HT-29 (cell line): Measurements from ENCODE around the gene MUC6. TPM values are rescaled to one million over a fixed set of nuclear protein-coding genes. Genes with fewer than 3 reads are reported as not detected.
A peak's percentile ranks its signal among the peaks of the same experiment; 100 is the strongest.
"Not testable (repeated sequence)": the region's sequence is repeated elsewhere in the genome, so short reads cannot be mapped to it uniquely, and the experiment has no call there.

ENCODE experiments used
- DNase-seq: peaks from one replicate; pipeline ENCODE4 v3.0.0-alpha.2; 2015; ENCODE audit warnings: low spot score
- total RNA-seq: library from RNA; depleted of rRNA; stranded (reverse); fragments of >200 nt; shearing (Covaris generic); gene quantifications from 2 replicates; pipeline ENCODE4 v1.2.3, GENCODE V29; 2014

MUC6 gene
- total RNA-seq, 1 experiment from 2014 or later = 0.31 TPM

DNA sequence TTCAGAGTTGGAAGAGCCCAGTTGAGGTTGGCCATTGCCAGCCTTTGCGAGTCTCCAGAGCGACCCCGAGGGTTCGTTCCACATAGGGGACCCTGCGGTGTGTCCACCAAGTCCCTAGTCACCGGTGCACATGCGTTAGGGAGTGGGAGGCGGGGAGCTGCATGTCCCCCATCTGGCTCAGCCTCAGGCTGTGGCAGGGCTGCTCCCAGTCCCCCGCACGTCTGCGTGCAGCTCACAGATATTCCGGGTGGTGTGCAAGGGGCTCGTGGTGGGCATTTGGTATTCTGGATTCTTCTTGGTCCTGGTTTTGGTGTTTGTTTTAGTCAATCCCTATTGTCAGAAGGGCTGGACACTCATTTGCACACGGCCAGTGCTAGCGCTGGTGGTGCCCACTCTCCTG is 48.8 kb downstream of the MUC6 start:
- DNase-seq = no peak

DNA sequence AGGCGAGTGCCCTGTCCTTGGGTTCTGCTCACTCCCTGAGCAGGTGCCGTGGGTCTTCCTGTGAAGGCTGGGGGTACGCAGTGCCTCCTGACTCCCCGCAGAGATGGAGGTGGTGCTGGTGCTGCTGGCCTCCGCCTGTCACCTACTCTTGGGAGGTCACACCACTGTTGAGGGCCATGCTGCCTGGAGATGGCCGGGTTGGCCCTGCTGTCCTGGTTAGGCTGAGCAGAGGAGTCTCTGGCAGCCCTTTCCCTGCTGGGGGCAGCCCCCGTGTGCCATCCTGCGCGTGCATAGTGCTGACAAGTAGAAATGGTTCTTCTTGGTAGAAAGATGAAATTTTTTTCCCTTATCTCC is 49.6 kb downstream of the MUC6 start:
- no peak for DNase-seq

DNA sequence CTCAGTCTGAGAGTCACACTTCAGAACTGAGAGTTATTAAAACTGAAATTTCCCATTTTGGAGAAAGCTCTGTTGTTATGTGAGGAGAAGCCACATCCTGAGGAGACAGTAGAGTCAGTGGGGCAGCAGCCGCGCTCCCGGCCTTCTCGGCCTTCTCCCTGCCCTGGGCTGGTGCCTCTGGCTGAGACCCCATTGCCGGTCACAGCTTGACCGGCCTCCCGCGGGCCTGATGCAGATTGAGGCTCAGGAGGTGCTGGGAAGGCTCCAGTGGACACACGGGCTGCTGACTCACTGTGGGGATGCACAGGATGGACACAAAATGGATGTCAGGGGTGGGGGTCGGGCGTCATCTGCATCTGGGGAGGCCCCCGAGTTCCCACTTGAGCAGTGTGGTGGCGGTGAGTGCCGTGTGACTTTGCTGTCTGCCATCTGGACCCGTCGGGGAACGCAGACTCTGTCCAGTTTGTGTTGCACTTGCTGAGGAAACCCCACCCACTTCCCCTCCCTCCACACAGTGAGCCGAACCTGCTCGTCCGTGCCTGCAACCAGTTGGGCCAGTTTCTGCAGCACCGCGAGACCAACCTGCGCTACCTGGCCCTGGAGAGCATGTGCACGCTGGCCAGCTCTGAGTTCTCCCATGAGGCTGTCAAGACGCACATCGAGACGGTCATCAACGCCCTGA is 50.1 kb downstream of the MUC6 start:
- peak; percentile 61 for DNase-seq

DNA sequence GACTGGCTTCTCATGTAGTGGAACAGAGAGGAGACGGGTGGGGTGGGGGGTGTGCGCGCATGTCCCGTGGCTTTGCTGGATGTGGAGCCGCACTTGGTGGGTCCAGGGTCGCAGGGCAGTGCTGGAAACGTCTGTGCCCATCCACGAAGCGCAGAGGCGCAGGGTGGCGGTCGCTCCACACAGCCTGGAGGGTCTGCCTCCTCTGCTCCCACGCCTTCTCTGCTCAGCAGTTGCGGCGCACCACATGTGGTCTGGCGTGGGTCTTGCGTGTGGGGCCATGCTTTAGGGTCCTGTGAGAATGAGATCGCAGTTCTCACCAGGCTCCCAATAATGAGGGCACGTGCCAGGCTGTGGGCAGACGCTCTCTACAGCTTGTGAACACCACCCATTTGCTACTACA is 50.7 kb downstream of the MUC6 start:
- no peak for DNase-seq

DNA sequence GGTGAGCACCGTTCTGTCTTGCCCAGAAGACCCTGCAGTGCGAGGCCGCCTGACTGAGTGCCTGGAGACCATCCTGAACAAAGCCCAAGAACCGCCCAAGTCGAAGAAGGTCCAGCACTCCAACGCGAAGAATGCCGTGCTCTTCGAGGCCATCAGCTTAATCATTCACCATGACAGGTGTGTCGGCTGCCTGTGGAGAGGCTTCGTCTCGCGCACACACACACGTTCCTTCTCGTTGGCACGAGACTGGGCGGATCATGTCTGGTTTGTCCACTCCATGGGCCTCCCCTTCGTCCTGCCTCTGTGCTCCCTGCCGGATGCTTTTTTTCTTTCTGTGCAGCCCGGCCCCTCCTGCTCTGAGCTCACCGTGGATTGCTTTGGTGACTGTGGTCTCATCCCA is 51.1 kb downstream of the MUC6 start:
- DNase-seq = no peak

DNA sequence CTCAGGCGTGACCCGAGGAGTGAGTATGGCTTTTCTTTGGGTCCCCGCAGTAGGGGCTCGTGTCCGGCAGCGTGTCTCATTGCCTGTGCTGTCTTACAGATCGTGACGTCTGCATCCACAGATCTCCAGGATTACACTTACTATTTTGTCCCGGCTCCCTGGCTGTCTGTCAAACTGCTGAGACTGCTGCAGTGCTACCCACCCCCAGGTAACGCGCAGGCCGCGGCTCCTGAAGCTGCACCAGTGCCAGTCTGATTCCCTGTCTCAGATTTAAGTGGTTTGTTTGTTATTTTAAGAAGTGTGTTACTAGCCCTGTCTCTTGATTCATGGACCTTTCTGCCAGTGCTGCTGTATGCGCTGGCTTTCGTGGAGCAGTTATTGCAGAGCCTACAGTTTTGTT is 52.0 kb downstream of the MUC6 start:
- no peak for DNase-seq

DNA sequence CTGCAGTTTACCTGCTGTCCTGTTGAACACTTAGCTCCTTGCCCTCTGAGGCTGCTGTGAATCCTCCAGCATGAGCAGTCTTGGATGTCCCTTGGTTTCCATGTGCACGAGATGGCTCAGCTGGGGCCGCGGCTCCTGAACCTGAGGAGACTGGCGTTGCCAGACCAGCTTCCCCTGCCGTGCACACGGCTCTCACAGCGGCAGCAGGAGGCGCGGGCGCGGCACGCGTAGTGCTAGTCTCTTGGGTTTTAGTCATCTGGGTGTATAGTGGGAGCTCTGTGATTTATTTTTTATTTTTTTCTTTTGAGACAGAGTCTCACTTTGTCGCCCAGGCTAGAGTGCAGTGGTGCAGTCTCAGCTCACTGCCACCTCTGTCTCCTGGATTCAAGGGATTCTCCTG is 54.8 kb downstream of the MUC6 start:
- no peak for DNase-seq

DNA sequence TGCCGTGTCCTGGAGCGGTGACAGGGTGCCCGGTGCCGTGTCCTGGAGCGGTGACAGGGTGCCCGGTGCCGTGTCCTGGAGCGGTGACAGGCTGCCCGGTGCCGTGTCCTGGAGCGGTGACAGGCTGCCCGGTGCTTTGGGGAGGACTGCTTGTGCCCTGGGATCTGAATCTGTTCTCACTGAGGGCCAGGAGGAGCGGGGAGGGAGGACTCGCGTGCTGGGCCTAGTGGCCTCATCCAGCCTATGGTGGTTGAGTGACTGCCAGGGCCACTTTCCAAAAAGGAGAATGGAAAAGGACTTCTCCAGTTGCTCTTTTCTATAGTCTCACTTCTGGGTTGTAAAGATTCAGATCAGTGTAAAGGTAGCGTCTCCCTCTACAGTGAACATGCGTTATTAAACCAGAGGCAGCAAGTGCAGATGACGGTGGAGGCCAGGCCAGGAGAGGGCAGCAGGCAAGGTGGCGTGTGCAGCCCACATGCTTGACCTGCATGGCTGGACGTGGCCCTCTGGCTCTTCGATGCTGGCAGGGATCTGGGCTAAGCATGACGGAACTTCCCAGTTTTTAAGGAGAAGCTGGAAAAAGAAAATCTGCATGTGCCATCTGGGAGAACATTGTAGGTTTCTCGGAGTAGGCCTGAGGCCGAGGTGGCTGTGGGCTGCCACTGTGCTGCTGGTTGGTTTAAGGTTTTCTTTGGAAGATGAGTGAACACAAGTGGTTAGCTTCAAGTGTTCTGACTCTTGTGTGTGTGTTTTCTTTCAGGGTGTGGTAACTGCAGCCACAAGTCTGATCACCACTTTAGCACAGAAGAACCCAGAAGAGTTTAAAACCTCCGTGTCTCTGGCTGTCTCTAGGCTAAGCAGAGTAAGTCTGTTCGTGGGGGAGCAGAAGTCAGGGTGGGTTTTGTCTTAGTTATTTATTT is 55.8 kb downstream of the MUC6 start:
- no peak for DNase-seq

DNA sequence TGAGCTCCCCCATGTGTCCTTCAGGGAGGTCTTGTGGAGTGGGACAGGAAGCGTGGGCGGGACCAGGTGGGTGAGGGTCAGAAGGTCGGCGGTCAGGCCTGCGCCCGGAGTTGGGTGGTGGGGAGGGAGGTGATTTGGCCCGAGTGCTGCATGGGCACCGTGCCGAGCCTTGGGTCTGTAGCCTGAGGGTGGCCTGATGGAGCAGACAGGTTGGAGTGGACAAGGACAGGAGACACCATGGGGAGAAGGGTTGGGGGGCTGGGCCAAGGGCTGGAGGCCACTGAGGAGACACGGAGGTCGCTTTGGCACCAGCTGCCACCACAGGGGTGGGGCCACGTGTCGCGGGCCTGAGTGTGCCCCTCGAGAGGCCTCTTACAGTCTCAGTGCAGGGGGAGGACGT is 57.7 kb downstream of the MUC6 start:
- DNase-seq = no peak

DNA sequence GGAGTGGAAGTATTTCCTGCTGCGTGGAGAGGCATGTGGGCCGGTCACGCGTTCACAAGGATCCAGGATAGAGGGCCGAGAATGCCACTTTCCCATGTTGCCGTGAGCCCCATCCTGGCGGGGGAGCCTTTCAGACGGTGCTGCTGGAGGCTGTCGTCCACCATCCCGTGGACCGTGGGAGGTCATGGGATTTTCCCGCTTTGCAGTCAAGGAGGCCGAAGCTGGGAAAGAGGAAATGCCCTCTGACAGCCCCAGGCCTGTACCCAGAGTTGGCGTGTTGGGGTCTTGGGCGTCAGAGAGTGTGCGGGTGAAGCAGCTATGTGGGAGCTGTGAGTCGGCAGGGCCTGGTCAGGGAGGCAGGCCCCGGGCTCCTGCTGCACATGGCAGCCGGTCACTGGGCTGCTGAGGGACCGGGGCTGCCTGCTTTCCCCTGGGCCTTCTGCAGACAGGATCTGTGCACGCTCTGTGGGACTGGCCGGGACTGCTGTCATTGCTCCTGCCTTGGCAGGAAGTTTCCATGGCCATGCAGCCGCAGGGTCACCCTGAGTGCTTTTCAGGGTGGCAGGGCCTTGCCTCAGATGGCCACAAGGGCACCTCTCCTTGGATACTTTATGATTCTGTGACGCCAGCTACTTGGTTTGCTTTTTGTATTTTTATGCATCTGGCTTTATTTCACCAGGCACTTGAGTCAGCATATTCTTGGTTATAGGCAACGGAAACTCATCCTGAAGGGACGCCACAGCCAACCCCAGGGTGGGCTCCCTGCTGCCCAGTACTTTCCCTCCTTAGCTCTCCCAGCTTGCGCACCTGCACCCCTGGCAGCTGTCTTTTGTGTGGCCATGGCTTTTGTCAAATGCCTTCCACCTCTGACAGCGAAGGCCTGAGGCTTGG is 58.4 kb downstream of the MUC6 start:
- DNase-seq = no peak

DNA sequence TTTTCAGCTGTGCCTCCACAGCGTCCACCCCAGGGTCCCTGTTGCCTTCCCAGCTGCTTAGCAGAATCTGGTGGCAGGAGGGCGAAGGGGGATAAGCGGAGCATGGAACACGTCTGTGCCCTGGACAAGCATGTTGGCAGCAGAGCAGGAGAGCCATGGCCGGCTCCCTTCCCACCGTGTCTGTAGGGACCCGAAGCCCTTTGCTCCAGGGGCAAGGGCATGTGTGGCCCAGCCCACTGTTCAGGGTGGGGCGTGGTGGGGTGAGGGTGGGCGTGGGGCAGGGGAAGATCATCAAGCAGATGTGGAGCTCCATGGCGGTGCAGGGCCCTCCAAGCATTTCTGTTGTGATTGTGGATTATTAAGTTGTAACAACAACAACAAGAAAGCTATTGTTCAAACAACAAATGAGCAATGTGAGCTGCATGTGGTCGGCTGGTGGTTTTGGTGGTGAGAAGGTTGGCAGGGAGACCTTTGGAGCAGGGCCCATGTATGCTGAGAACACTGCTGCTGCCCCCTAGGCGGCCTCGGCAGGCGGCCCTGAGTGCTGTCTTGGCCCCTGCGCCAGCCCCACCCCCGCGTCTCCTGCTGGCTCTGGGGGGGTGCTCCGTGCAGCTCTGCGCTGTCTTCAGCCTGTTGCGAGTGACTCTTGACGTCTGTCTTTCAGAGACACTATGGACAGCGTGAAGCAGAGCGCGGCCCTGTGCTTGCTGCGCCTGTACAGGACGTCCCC is 59.9 kb downstream of the MUC6 start:
- DNase-seq = no peak

DNA sequence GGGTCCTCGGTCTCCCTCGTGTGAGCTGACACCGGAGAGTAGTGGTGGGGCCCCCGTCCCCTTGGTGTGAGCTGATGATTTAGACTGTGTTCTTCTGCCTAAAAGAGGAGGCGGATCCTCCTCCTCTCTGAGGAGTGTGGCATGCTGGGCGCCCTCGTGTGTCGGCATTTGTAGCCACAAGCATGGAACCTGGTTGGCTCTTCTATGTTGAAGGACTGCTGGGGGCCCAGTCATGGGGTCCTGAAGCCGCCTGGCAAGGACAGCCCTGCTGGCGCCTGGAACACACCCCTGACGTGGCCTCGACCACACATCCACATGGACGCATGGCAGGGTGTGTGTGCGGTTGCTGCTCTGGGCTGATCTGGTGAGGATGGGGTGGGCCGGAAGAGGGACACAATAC is 60.7 kb downstream of the MUC6 start:
- DNase-seq = peak; percentile 47

DNA sequence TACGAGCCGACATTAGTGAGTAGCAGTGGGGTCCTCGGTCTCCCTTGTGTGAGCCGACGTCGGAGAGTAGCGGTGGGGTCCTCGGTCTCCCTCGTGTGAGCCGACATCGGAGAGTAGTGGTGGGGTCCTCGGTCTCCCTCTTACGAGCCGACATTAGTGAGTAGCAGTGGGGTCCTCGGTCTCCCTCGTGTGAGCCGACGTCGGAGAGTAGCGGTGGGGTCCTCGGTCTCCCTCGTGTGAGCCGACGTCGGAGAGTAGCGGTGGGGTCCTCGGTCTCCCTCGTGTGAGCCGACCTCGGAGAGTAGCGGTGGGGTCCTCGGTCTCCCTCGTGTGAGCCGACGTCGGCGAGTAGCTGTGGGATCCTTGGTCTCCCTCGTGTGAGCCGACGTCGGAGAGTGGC is 61.1 kb downstream of the MUC6 start:
- DNase-seq = not testable (repeated sequence)

DNA sequence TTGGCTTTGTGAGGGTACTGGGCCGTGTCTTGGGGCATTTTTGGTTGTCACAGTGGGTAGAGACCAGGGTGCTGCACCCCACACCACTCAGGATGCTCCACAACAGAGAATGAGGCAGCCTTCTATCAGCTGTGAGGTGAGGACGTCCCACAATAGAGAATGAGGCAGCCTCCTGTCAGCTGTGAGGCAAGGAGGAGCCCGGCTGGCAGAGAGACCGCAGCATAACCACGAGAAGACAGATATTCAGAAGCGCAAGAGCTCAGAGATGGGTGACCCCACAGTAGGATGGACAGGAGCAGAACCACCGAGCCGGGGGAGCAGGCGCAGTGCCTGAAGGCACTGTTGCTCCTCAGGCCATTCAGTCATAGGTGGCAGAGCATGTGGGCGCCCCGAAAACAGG is 63.3 kb downstream of the MUC6 start:
- no peak for DNase-seq

DNA sequence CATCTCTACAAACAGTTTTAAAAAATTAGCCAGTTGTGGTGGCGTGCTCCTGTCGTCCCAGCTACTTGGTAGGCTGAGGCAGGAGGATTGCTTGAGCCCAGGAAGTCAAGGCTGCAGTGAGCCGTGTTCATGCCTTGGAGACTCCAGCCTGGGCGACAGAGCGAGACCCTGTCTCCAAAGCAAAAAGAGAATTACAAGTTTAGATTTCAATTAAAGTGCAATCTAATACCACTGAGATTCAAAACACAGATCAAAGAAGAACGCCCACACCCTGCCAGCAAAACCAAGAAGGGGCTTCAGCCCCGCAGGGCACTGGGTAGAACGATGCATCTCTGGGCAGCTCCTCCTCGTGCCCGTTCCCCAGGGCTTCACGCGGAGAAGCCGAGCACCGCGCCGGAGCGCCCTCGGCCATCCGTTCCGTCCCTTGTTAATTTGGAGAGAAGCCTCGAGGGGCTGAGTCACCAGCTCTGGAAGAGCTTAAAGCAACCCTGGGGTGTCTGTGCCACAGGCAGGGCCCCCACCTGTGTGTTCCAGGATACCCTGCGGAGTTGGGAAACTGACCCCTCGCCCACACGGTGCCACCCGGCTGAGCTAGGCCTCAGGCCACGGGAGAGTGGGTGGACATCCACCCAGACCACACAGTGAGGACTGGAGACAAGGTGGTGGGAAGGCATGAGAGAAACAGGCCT is 63.9 kb downstream of the MUC6 start:
- DNase-seq = no peak

DNA sequence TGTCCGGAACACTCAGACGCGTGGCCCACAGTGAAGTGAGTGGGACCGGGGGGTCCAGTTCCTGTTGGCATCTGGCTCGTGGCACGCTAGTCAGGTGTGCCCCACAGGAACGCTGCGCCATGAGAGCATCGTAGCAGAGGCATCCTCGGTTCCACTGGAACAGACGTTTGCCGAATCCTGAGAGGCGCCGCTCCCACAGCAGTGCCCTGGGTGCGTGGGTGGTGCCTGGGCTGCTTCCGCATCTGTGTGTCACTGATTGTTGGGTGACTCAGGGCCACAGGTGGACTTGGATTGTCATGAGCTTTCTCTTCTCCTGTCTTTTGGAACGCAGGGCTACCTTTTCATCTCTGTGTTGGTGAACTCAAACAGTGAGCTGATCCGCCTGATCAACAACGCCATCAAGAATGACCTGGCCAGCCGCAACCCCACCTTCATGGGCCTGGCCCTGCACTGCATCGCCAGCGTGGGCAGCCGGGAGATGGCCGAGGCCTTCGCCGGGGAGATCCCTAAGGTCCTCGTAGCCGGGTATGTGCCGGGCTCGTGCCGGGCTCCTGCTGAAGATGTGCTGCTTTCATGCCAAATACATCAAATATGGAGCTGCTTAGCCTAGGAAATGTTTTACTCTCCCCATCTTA is 64.7 kb downstream of the MUC6 start:
- no peak for DNase-seq

DNA sequence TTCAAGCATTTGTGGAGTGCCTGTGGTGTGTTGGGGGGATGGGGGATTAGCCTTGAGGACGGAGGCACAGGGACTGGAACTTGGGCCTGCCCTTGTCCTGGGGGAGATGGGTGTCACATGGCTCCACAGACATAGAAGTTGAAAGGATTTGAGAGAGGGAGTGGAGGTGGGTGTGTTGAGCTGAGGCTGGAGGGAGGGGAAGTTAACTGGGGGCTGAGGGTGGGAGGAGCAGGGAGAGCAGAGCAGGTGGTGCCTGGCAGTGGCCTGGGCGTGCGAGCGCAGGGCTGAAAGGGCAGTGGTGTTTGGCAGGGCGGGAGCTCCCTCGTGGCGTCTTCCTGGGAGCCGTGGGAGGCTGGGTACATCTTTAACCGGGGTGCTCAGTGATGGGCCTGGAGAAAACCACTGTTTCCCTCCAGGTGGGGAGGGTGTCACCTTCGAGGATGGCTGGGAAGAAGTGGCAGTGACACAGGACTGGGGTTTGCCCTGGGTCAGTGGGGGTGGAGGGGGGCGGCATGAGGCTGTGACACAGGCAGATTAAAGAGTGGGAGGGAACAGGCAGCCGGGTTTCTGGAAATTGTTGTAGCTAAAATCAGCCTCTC is 65.3 kb downstream of the MUC6 start:
- DNase-seq = no peak

DNA sequence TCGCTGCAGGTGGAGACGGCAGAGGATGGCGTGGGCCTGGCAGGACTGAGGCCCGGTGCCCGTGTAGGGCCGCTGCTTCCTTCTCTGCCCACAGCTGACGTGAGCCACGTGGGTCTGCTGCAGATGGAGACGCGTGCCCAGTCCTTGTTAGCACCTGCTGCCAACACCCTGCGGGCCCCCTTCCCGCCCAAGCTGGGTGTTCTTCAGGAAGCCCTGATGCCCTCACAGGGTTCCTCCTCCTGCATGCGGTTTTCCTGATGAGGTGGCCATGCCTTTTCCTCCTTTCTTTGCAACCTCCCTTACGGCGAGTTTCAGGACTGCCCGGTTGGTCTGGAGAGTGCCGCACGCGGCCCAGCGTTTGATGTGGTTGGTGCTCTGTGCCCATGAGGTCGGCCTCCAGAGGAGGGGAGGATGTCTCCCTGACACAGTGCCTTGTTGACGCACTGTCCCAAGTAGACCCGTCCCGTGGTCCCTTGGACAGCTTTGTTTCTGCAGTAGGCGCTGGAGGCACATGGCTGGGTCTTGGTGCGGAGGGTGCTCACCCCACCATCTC is 66.1 kb downstream of the MUC6 start:
- DNase-seq = no peak

DNA sequence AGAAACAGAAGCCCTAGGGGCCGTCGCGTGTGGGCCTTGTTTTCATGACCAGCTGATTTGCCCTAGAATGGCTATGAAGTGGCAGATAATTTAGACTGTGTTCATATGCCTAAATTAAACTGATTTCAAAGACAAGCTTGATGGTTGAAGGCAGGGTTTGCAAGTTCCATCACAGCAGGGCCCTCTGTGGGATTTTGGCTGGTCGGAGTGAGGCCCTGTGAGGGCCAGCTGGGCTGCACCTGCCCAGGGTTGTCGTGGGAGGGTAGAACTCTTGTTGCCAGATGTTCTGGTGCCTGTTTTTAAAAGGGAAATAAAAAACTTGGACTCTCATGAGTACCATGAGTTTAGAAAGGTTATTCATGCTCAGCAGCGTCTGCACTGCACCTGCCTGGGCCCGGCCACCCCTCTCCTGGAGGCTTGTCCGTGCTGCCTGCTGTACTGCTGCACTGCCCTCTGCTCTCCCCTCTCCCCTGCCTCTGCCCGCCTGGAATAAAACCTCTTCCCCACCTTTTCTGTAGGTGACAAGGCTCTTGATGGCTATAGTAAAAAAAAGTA is 66.8 kb downstream of the MUC6 start:
- no peak for DNase-seq
